Parathyroid adenoma (tissue), 2 donors: ENCODE results near the gene ADCY3.

Experiments used
- H2AFZ ChIP-seq: fragments of 300-600 bp; sonication (generic); one replicate; pipeline ENCODE4 v1.7.0; 2017; ENCODE audit warnings: antibody characterized with exemption, mild to moderate bottlenecking
- H3K27ac ChIP-seq: fragments of 300-600 bp; sonication (generic); one replicate; pipeline ENCODE4 v1.7.0; 2017
- H3K27me3 ChIP-seq: fragments of 300-600 bp; sonication (generic); one replicate; pipeline ENCODE4 v1.7.0; 2017; ENCODE audit warnings: low read length; ENCODE audit not compliant: control insufficient read depth, insufficient read depth
- H3K36me3 ChIP-seq: fragments of 300-600 bp; sonication (generic); one replicate; pipeline ENCODE4 v1.7.0; 2017; ENCODE audit warnings: low read length; ENCODE audit not compliant: control insufficient read depth, insufficient read depth
- H3K4me1 ChIP-seq: fragments of 300-600 bp; sonication (generic); one replicate; pipeline ENCODE4 v1.7.0; 2017; ENCODE audit warnings: control low read depth
- H3K4me2 ChIP-seq: fragments of 300-600 bp; sonication (generic); one replicate; pipeline ENCODE4 v1.7.0; 2017; ENCODE audit warnings: low read length
- H3K4me3 ChIP-seq: fragments of 300-600 bp; sonication (generic); one replicate; pipeline ENCODE4 v1.7.0; 2017; ENCODE audit warnings: low read depth, low read length
- H3K79me2 ChIP-seq: fragments of 300-600 bp; sonication (generic); one replicate; pipeline ENCODE4 v1.7.0; 2017; ENCODE audit warnings: control low read depth
- H3K9ac ChIP-seq: fragments of 300-600 bp; sonication (generic); one replicate; pipeline ENCODE4 v1.7.0; 2017; ENCODE audit warnings: mild to moderate bottlenecking
- H3K9me3 ChIP-seq: fragments of 300-600 bp; sonication (generic); one replicate; pipeline ENCODE4 v1.7.0; 2017; ENCODE audit warnings: low read length; ENCODE audit not compliant: control insufficient read depth
- TF ChIP-seq, protein P1 (sequence below): fragments of 300-600 bp; sonication (generic); IDR thresholded peaks from one replicate; pipeline ENCODE4 v1.7.0; 2017; ENCODE audit warnings: antibody characterized with exemption, mild to moderate bottlenecking
- donor health status: primary hyperparathyroidism.

ADCY3 gene

DNA sequence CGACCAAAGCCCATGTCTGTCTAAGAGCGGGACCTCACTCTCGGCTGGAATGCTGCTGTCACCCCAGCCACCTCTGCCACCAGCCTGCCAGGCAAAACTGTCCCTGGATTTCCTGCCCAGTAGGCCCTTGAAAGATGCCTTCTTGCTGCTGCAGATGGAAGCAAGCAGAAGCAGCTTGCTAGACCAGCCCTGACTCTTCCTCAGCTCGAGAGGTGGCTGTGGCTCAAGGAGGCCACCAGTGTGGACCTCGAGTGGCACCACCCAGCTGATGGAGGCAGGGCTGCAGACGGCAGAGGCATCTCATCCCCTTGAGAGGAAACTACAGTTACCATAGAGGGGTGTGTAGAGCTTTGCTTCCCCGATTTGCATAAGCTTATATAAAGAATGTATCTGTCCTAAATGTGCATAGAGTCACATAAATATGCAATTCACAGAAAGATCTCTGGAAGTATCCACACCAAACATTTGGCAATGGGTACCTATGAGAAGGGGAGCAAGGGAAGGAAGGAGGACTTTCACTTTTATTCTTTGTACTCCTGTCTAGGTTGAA is 20.6 kb downstream of the ADCY3 start:
- H3K27ac ChIP-seq: no peak overlapping the region
- no peaks in the 10 kb centered on the region for H3K27me3 ChIP-seq
- H3K9me3 ChIP-seq: no peaks in the 10 kb centered on the region
- no peaks in the 10 kb centered on the region for H3K79me2 ChIP-seq
- no peak overlapping the region for H2AFZ ChIP-seq
- no peaks in the 10 kb centered on the region for H3K4me1 ChIP-seq
- TF ChIP-seq, protein P1, sequence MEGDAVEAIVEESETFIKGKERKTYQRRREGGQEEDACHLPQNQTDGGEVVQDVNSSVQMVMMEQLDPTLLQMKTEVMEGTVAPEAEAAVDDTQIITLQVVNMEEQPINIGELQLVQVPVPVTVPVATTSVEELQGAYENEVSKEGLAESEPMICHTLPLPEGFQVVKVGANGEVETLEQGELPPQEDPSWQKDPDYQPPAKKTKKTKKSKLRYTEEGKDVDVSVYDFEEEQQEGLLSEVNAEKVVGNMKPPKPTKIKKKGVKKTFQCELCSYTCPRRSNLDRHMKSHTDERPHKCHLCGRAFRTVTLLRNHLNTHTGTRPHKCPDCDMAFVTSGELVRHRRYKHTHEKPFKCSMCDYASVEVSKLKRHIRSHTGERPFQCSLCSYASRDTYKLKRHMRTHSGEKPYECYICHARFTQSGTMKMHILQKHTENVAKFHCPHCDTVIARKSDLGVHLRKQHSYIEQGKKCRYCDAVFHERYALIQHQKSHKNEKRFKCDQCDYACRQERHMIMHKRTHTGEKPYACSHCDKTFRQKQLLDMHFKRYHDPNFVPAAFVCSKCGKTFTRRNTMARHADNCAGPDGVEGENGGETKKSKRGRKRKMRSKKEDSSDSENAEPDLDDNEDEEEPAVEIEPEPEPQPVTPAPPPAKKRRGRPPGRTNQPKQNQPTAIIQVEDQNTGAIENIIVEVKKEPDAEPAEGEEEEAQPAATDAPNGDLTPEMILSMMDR: no peak
- no peak overlapping the region for H3K9ac ChIP-seq
- H3K36me3 ChIP-seq: no peaks in the 10 kb centered on the region
- H3K4me3 ChIP-seq: no peak overlapping the region
- H3K4me2 ChIP-seq: no peak overlapping the region

GRCh38 chr2:24898122-24899109 is 21.6 kb downstream of the ADCY3 start:
- H3K9ac ChIP-seq: no peak overlapping the region
- no peak overlapping the region for H3K4me3 ChIP-seq
- no peaks in the 10 kb centered on the region for H3K36me3 ChIP-seq
- H3K27ac ChIP-seq: no peak overlapping the region
- H2AFZ ChIP-seq: no peak overlapping the region
- TF ChIP-seq, protein P1: no peak
- no peaks in the 10 kb centered on the region for H3K27me3 ChIP-seq
- H3K4me1 ChIP-seq: no peaks in the 10 kb centered on the region
- no peaks in the 10 kb centered on the region for H3K79me2 ChIP-seq
- no peaks in the 10 kb centered on the region for H3K9me3 ChIP-seq
- no peak overlapping the region for H3K4me2 ChIP-seq

- Histone ChIP-seq H3K79me2 (no peaks in the 10 kb centered on the region), H3K27ac (no peak overlapping the region), H3K4me3 (no peak overlapping the region), H3K36me3 (no peaks in the 10 kb centered on the region), H3K4me2 (no peak overlapping the region), H3K27me3 (no peaks in the 10 kb centered on the region), H2AFZ (no peak overlapping the region), H3K4me1 (no peaks in the 10 kb centered on the region), H3K9ac (no peak overlapping the region), H3K9me3 (no peaks in the 10 kb centered on the region)
- TF ChIP-seq, protein P1: no peak
Measured at GRCh38 chr2:24894750-24895149, 25.3 kb downstream of the ADCY3 start.

DNA sequence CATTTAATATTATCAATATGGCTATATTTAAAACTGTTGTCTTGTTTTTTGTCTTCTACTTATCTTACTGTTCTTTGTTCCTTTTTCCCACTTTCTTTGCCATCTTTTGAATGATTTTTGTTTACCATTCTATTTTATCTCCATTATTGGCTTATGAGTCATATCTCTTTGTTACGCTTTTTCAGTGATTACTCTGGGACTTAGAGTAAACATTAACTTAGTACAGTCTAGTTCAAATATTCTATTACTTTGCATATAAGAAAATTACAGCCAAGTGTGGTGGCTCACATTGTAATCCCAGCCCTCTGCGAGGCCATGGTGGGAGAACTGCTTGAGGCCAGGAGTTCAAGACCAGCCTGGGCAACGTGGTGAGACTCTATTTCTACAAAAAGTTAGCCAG is 26.1 kb downstream of the ADCY3 start:
- H3K4me2 ChIP-seq: no peak overlapping the region
- no peak overlapping the region for H3K27ac ChIP-seq
- no peak overlapping the region for H3K4me3 ChIP-seq
- no peaks in the 10 kb centered on the region for H3K36me3 ChIP-seq
- no peaks in the 10 kb centered on the region for H3K9me3 ChIP-seq
- no peaks in the 10 kb centered on the region for H3K4me1 ChIP-seq
- TF ChIP-seq, protein P1: no peak
- no peaks in the 10 kb centered on the region for H3K79me2 ChIP-seq
- no peak overlapping the region for H3K9ac ChIP-seq
- H2AFZ ChIP-seq: no peak overlapping the region
- H3K27me3 ChIP-seq: no peaks in the 10 kb centered on the region
